A549 (cell line): Measurements from ENCODE around the gene GALNT18. TPM values are rescaled to one million over a fixed set of nuclear protein-coding genes. Genes with fewer than 3 reads are reported as not detected.

Experiments
- ATAC-seq, 2 experiments: fragments of 200-7000 bp in 1 of 2; fragments of >200 bp in 1 of 2; cut with Nextera tagmentation in 1 of 2; cut with Tn5 transposase in 1 of 2; 3 replicates each; pipeline versions ENCODE4 v1.8.0 to v1.9.1; 2018 to 2020; ENCODE audit warnings: mild to moderate bottlenecking in 1 of 2, moderate library complexity in 1 of 2
- CTCF ChIA-PET: fragments of 300-600 bp; sonication (Branson Sonifier 250); formaldehyde crosslinking; extraction: SDS; loops from one replicate; lab custom pipeline; 2021; ENCODE audit warnings: antibody characterized with exemption, inconsistent platforms; lab: Yijun Ruan, JAX
- POLR2A ChIA-PET: fragments of 350-600 bp; formaldehyde crosslinking; extraction: SDS; loops from one replicate; lab custom pipeline; 2021; ENCODE audit warnings: antibody characterized with exemption, inconsistent platforms; lab: Yijun Ruan, JAX
- DNase-seq, 2 experiments: peaks; one replicate each; pipeline versions ENCODE4 v3.0.0 to v3.0.0-alpha.2; 2011 to 2016; ENCODE audit warnings: low read depth in 1 of 2, low spot score in 1 of 2
- FAIRE-seq: peaks from 2 replicates; lab custom pipeline; 2011; peaks lifted over from hg19 to GRCh38; lab: Jason Lieb, UNC
- H3K27ac ChIP-seq, 2 experiments: fragments of >200 bp; sonication (Bioruptor Twin); formaldehyde crosslinking; 3 replicates each; pipeline ENCODE4 v1.5.1; 2016 to 2017
- H3K4me1 ChIP-seq: fragments of >200 bp; sonication (Bioruptor Twin); formaldehyde crosslinking; 3 replicates; pipeline ENCODE4 v1.6.1; 2016
- H3K4me2 ChIP-seq: fragments of >200 bp; sonication (Bioruptor Twin); formaldehyde crosslinking; 3 replicates; pipeline ENCODE4 v1.6.1; 2016
- H3K4me3 ChIP-seq: fragments of >200 bp; sonication (Bioruptor Twin); formaldehyde crosslinking; 3 replicates; pipeline ENCODE4 v1.5.1; 2016
- H3K9me3 ChIP-seq: fragments of >200 bp; sonication (Bioruptor Twin); formaldehyde crosslinking; 3 replicates; pipeline ENCODE4 v1.6.1; 2016
- ATOH8 ChIP-seq: fragments of 250-450 bp; sonication (Bioruptor Pico); IDR thresholded peaks from 2 replicates; pipeline ENCODE4 v1.5.0; 2020; ENCODE audit warnings: low read depth, mild to moderate bottlenecking, moderate library complexity
- BHLHE40 ChIP-seq: IDR thresholded peaks from 2 replicates; pipeline ENCODE4 v1.6.1; 2012; ENCODE audit warnings: low read depth, low read length, inconsistent platforms
- CHD2 ChIP-seq: fragments of 150-350 bp; IDR thresholded peaks from 2 replicates; pipeline ENCODE4 v1.6.1; 2014; ENCODE audit warnings: low read length; ENCODE audit not compliant: partially characterized antibody
- CHD4 ChIP-seq: fragments of 200-600 bp; sonication (generic); IDR thresholded peaks from 2 replicates; pipeline ENCODE4 v1.6.1; 2016; ENCODE audit warnings: antibody characterized with exemption, mild to moderate bottlenecking, borderline replicate concordance
- EHMT2 ChIP-seq: fragments of 200-600 bp; sonication (generic); IDR thresholded peaks from 2 replicates; pipeline ENCODE4 v1.6.1; 2016; ENCODE audit warnings: antibody characterized with exemption, low read depth, mild to moderate bottlenecking, moderate library complexity
- ELK1 ChIP-seq: fragments of 150-350 bp; IDR thresholded peaks from 2 replicates; pipeline ENCODE4 v1.6.1; 2014; ENCODE audit warnings: low read depth, mild to moderate bottlenecking, low read length
- EP300 ChIP-seq, 2 experiments: fragments of >200 bp; sonication (Bioruptor Twin); formaldehyde crosslinking; IDR thresholded peaks; 2 replicates in 1 of 2; 3 replicates in 1 of 2; pipeline ENCODE4 v1.6.1; 2016 to 2017
- ESRRA ChIP-seq: fragments of 150-350 bp; IDR thresholded peaks from 2 replicates; pipeline ENCODE4 v1.6.1; 2014; ENCODE audit warnings: mild to moderate bottlenecking, low read length, borderline replicate concordance
- HOXA7 ChIP-seq: fragments of 250-450 bp; sonication (Bioruptor Pico); IDR thresholded peaks from 2 replicates; pipeline ENCODE4 v1.5.0; 2020; ENCODE audit warnings: mild to moderate bottlenecking, moderate library complexity
- HOXB13 ChIP-seq: fragments of 250-450 bp; sonication (Bioruptor Pico); IDR thresholded peaks from 2 replicates; pipeline ENCODE4 v1.5.0; 2020; ENCODE audit warnings: low read depth, mild to moderate bottlenecking, moderate library complexity
- HOXB5 ChIP-seq: fragments of 250-450 bp; sonication (Bioruptor Pico); IDR thresholded peaks from 2 replicates; pipeline ENCODE4 v1.5.0; 2020; ENCODE audit warnings: mild to moderate bottlenecking, moderate library complexity
- JUNB ChIP-seq: fragments of >200 bp; sonication (Bioruptor Twin); formaldehyde crosslinking; IDR thresholded peaks from 2 replicates; pipeline ENCODE4 v1.6.1; 2016
- KDM1A ChIP-seq: fragments of 200-600 bp; sonication (generic); IDR thresholded peaks from 2 replicates; pipeline ENCODE4 v1.6.1; 2016; ENCODE audit warnings: low read depth, mild to moderate bottlenecking
- PHF8 ChIP-seq: fragments of 200-600 bp; sonication (generic); IDR thresholded peaks from 2 replicates; pipeline ENCODE4 v1.6.1; 2016; ENCODE audit warnings: low read depth, mild to moderate bottlenecking, antibody characterized with exemption, moderate library complexity, borderline replicate concordance
- POLR2A ChIP-seq: IDR thresholded peaks from 2 replicates; pipeline ENCODE4 v1.6.1; 2012; ENCODE audit warnings: mild to moderate bottlenecking, low read length
- RCOR1 ChIP-seq: fragments of 150-350 bp; IDR thresholded peaks from 2 replicates; pipeline ENCODE4 v1.6.1; 2014; ENCODE audit warnings: antibody characterized with exemption, low read length, low read depth
- RFX5 ChIP-seq: fragments of 450-650 bp; IDR thresholded peaks from 2 replicates; pipeline ENCODE4 v1.7.1; 2014; ENCODE audit warnings: antibody characterized with exemption, mild to moderate bottlenecking, moderate library complexity
- RNF2 ChIP-seq: fragments of 200-600 bp; sonication (generic); IDR thresholded peaks from 2 replicates; pipeline ENCODE4 v1.6.1; 2016; ENCODE audit warnings: low read depth, mild to moderate bottlenecking, antibody characterized with exemption, moderate library complexity, borderline replicate concordance
- TP53 ChIP-seq: fragments of 250-450 bp; sonication (Bioruptor Pico); IDR thresholded peaks from 2 replicates; pipeline ENCODE4 v1.5.0; 2021; ENCODE audit warnings: mild to moderate bottlenecking, moderate library complexity
- USF2 ChIP-seq: fragments of 450-650 bp; IDR thresholded peaks from 2 replicates; pipeline ENCODE4 v1.6.1; 2014; ENCODE audit warnings: antibody characterized with exemption
- ZFP36 ChIP-seq: fragments of 450-650 bp; IDR thresholded peaks from 2 replicates; pipeline ENCODE4 v1.6.1; 2014; ENCODE audit warnings: borderline replicate concordance; ENCODE audit not compliant: partially characterized antibody
- ZNF302 ChIP-seq: fragments of 250-450 bp; sonication (Bioruptor Pico); IDR thresholded peaks from 2 replicates; pipeline ENCODE4 v1.9.0; 2021; ENCODE audit warnings: inconsistent platforms, mild to moderate bottlenecking, moderate library complexity
- WGBS: methylation state at CpG from one replicate; pipeline ENCODE4 v1.1.6; 2017; ENCODE audit errors: missing lambda C conversion rate; 5-methylcytosine and 5-hydroxymethylcytosine counted together
- polyA plus RNA-seq, 4 experiments: library from polyadenylated mRNA; depleted of rRNA in 3 of 4; stranded (reverse); fragments of >200 nt; fragmentation: RNase III in 1 of 4; extraction: RNeasy Plus Mini Kit Qiagen cat#74134 plus additional on column Dnase treatment in 1 of 4; gene quantifications; 2 replicates in 3 of 4; 3 replicates in 1 of 4; pipeline ENCODE4 v1.2.3, GENCODE V29; 2011 to 2017
- TF ChIP-seq, protein P1 (sequence below): IDR thresholded peaks from 2 replicates; pipeline ENCODE4 v1.6.1; 2012; ENCODE audit warnings: low read depth, borderline replicate concordance
- TF ChIP-seq, protein P2 (sequence below): fragments of >200 bp; sonication (Bioruptor Twin); formaldehyde crosslinking; IDR thresholded peaks from 3 replicates; pipeline ENCODE4 v1.6.1; 2016
- TF ChIP-seq, protein P3 (sequence below): fragments of 250-450 bp; sonication (Bioruptor Pico); IDR thresholded peaks from 2 replicates; pipeline ENCODE4 v1.5.0; 2021; ENCODE audit warnings: mild to moderate bottlenecking, moderate library complexity, borderline replicate concordance

Gene GALNT18
- polyA plus RNA-seq, 2 of the 4 experiments (the other 2 are of a cell fraction): 6.7 to 16.1 TPM

DNA sequence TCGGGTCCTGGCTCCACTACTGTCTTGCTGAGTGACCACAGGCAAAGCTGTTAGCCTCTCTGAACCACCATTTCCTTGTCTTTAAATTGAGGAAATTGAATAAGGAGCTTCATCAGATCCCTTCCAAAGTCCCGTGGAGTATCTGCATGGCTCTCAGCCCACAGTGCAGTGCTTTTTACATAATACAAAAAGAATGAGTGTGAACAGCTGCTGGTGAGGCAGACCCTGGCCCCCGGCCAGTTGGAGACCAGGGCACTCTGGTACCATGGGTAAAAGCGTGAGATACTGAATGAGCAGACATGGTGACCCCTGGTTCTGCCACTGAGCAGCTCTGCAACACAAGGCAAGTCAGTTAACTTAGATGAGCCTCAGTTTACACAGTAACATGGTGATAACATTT, 86.8 kb downstream of the GALNT18 start (continued):
- TF ChIP-seq, protein P1, sequence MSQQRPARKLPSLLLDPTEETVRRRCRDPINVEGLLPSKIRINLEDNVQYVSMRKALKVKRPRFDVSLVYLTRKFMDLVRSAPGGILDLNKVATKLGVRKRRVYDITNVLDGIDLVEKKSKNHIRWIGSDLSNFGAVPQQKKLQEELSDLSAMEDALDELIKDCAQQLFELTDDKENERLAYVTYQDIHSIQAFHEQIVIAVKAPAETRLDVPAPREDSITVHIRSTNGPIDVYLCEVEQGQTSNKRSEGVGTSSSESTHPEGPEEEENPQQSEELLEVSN: no peak
- TF ChIP-seq PHF8 (no peak), ELK1 (no peak), USF2 (no peak), BHLHE40 (no peak), EP300 (IDR thresholded peaks at IDR 0.05) (no peak), ESRRA (no peak), JUNB (no peak)

DNA sequence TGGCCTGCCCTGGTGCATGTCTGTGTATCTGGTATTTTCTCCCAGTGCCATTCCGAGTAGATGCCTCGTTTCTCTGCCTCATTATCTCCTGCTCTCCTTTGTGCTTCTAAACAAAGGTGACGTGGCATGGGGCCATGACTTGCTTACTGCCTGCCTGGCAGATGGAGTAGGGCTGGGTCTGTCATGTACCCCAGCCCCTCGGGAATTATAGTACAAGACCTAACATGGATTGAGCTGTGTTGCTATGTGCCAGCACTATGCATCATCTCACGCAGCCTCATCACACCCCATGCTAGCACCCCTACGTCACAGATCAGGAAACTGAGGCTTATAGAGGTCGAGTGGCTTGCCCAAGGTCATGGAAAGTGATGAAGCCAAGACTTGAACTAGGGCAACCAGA, 88.1 kb downstream of the GALNT18 start:
- no peak for FAIRE-seq
- CTCF ChIA-PET: interaction anchor here (0.8 to 2.3 kb wide), 3 partner anchors 14 to 71 kb away, joined by 3 to 8 read pairs (median 4); no protein-coding TSS in a partner anchor
- WGBS: 69% methylated on average over 7 of the region's 7 CpGs
- POLR2A ChIA-PET: no interaction called here
- H3K4me3 ChIP-seq: no peak overlapping the region
- no peak for DNase-seq
- H3K9me3 ChIP-seq: no peaks in the 10 kb centered on the region
- ATAC-seq: no peak
- H3K27ac ChIP-seq: no peak overlapping the region
- TF ChIP-seq KDM1A (no peak), RFX5 (no peak), EP300 (IDR thresholded peaks at IDR 0.05) (no peak), POLR2A (no peak)
- H3K4me2 ChIP-seq: no peak overlapping the region
- H3K4me1 ChIP-seq: no peaks in the 10 kb centered on the region

DNA sequence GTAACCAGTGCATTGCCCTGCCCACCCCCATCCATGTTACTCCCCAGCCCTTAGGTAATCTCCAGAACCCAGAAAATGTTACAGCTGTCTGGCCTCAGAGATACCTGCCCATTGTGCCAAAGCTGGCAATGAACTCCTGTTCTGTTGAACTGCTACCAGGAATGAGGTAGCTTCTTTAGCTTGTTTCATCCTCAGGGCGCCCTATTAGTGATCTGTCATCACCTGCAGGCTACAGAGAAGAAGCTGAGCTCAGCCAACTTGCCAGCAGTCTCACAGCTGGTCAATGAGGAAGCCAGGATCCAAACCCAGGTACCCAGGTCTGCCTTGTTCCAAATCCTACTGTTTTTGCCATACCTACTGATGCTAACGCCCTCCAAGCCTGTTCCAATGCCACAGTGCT, 88.7 kb downstream of the GALNT18 start:
- ATAC-seq (no peak), DNase-seq (no peak), FAIRE-seq (no peak)
- WGBS: 60% methylated on average over 2 of the region's 2 CpGs
- H3K4me3 ChIP-seq: no peak overlapping the region
- H3K4me2 ChIP-seq: no peak overlapping the region
- no peaks in the 10 kb centered on the region for H3K4me1 ChIP-seq
- ChIA-PET CTCF (interaction anchor here (0.9 to 2.3 kb wide), 4 partner anchors 13 to 74 kb away, joined by 3 to 8 read pairs (median 4); no protein-coding TSS in a partner anchor), POLR2A (no interaction called here)
- no peak overlapping the region for H3K27ac ChIP-seq
- no peaks in the 10 kb centered on the region for H3K9me3 ChIP-seq
- TF ChIP-seq EHMT2 (no peak), RNF2 (no peak), HOXB13 (no peak), CHD4 (no peak), ZNF302 (no peak), RCOR1 (no peak), HOXA7 (CRISPR knock-in tag) (no peak), JUNB (no peak), ATOH8 (CRISPR knock-in tag) (no peak), HOXB5 (CRISPR knock-in tag) (no peak), ZFP36 (no peak), TP53 (CRISPR knock-in tag) (no peak), CHD2 (no peak)
- TF ChIP-seq, protein P2, sequence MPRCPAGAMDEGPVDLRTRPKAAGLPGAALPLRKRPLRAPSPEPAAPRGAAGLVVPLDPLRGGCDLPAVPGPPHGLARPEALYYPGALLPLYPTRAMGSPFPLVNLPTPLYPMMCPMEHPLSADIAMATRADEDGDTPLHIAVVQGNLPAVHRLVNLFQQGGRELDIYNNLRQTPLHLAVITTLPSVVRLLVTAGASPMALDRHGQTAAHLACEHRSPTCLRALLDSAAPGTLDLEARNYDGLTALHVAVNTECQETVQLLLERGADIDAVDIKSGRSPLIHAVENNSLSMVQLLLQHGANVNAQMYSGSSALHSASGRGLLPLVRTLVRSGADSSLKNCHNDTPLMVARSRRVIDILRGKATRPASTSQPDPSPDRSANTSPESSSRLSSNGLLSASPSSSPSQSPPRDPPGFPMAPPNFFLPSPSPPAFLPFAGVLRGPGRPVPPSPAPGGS: no peak
- TF ChIP-seq, protein P1: no peak
- TF ChIP-seq, protein P3, sequence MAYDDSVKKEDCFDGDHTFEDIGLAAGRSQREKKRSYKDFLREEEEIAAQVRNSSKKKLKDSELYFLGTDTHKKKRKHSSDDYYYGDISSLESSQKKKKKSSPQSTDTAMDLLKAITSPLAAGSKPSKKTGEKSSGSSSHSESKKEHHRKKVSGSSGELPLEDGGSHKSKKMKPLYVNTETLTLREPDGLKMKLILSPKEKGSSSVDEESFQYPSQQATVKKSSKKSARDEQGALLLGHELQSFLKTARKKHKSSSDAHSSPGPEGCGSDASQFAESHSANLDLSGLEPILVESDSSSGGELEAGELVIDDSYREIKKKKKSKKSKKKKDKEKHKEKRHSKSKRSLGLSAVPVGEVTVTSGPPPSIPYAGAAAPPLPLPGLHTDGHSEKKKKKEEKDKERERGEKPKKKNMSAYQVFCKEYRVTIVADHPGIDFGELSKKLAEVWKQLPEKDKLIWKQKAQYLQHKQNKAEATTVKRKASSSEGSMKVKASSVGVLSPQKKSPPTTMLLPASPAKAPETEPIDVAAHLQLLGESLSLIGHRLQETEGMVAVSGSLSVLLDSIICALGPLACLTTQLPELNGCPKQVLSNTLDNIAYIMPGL (CRISPR knock-in tag): no peak
